SJSA1 (cell line): ENCODE data around the gene NIFK. TPM values are rescaled to one million over a fixed set of nuclear protein-coding genes. Genes with fewer than 3 reads are reported as not detected.
A peak's percentile ranks its signal among the peaks of the same experiment; 100 is the strongest.
"Not testable (repeated sequence)": the region's sequence is repeated elsewhere in the genome, so short reads cannot be mapped to it uniquely, and the experiment has no call there.

Experiments used
- DNase-seq, 2 experiments: peaks; one replicate each; pipeline ENCODE4 v3.0.0-alpha.2; 2015 to 2020; ENCODE audit warnings: low spot score in 2 of 2, low read depth in 1 of 2
- H3K27ac ChIP-seq: fragments of 250-450 bp; sonication (Bioruptor Pico); 2 replicates; pipeline ENCODE4 v1.5.1; 2020; ENCODE audit warnings: mild to moderate bottlenecking, moderate library complexity
- H3K27me3 ChIP-seq: fragments of 250-450 bp; sonication (Bioruptor Pico); replicated peaks from 2 replicates; pipeline ENCODE4 v1.5.1; 2020; ENCODE audit warnings: mild to moderate bottlenecking, moderate library complexity
- H3K36me3 ChIP-seq: fragments of 250-450 bp; sonication (Bioruptor Pico); 2 replicates; pipeline ENCODE4 v1.5.1; 2020; ENCODE audit warnings: mild to moderate bottlenecking
- H3K4me1 ChIP-seq: fragments of 250-450 bp; sonication (Bioruptor Pico); replicated peaks from 2 replicates; pipeline ENCODE4 v1.6.1; 2021; ENCODE audit warnings: mild to moderate bottlenecking
- H3K4me3 ChIP-seq: fragments of 250-450 bp; sonication (Bioruptor Pico); 2 replicates; pipeline ENCODE4 v1.5.1; 2020; ENCODE audit warnings: mild to moderate bottlenecking
- H3K9me3 ChIP-seq: fragments of 250-450 bp; sonication (Bioruptor Pico); replicated peaks from 2 replicates; pipeline ENCODE4 v1.5.1; 2020; ENCODE audit warnings: mild to moderate bottlenecking
- total RNA-seq: library from RNA; depleted of rRNA; stranded (reverse); fragments of >200 nt; shearing (Covaris generic); gene quantifications from 2 replicates; pipeline ENCODE4 v1.2.3, GENCODE V29; 2014

The NIFK gene
- total RNA-seq, 1 experiment from 2014 or later: 71.5 TPM

GRCh38 chr2:121697108-121697631, 39.5 kb downstream of the NIFK start:
- no peaks in the 10 kb centered on the region for H3K36me3 ChIP-seq
- H3K4me3 ChIP-seq: no peak overlapping the region
- no peak for DNase-seq
- H3K27ac ChIP-seq: no peak overlapping the region
- no peaks in the 10 kb centered on the region for H3K9me3 ChIP-seq
- H3K4me1 ChIP-seq: peaks cover 10% of the 10 kb centered on the region
- no peaks in the 10 kb centered on the region for H3K27me3 ChIP-seq

- no peaks in the 10 kb centered on the region for H3K9me3 ChIP-seq
- no peak for DNase-seq
- H3K27ac ChIP-seq: no peak overlapping the region
- H3K27me3 ChIP-seq: no peaks in the 10 kb centered on the region
- H3K4me1 ChIP-seq: peaks cover 10% of the 10 kb centered on the region
- H3K36me3 ChIP-seq: no peaks in the 10 kb centered on the region
- H3K4me3 ChIP-seq: no peak overlapping the region
Measured at GRCh38 chr2:121696410-121696930, 40.2 kb downstream of the NIFK start.

GRCh38 chr2:121695171-121695451, 41.6 kb downstream of the NIFK start:
- Histone ChIP-seq H3K9me3 (no peaks in the 10 kb centered on the region), H3K27ac (no peak overlapping the region), H3K4me3 (no peak overlapping the region), H3K36me3 (no peaks in the 10 kb centered on the region), H3K4me1 (peaks cover 10% of the 10 kb centered on the region), H3K27me3 (no peaks in the 10 kb centered on the region)
- DNase-seq: no peak

- DNase-seq: no peak
- Histone ChIP-seq H3K4me3 (no peak overlapping the region), H3K27ac (no peak overlapping the region), H3K9me3 (no peaks in the 10 kb centered on the region), H3K4me1 (peaks cover 5% of the 10 kb centered on the region), H3K36me3 (no peaks in the 10 kb centered on the region), H3K27me3 (no peaks in the 10 kb centered on the region)
Measured at GRCh38 chr2:121694398-121695170, 42.1 kb downstream of the NIFK start.

GRCh38 chr2:121690572-121690971, 46.1 kb downstream of the NIFK start:
- H3K4me3 ChIP-seq, H3K27ac ChIP-seq, H3K9me3 ChIP-seq, H3K4me1 ChIP-seq, H3K36me3 ChIP-seq, DNase-seq, H3K27me3 ChIP-seq: not testable (repeated sequence)

- Histone ChIP-seq H3K36me3 (no peaks in the 10 kb centered on the region), H3K27me3 (no peaks in the 10 kb centered on the region), H3K9me3 (no peaks in the 10 kb centered on the region), H3K4me3 (no peak overlapping the region), H3K4me1 (no peaks in the 10 kb centered on the region), H3K27ac (no peak overlapping the region)
- DNase-seq: no peak
Measured at GRCh38 chr2:121690095-121690494, 46.6 kb downstream of the NIFK start.

- Histone ChIP-seq H3K9me3 (no peaks in the 10 kb centered on the region), H3K36me3 (no peaks in the 10 kb centered on the region), H3K27ac (no peak overlapping the region), H3K4me1 (no peaks in the 10 kb centered on the region), H3K27me3 (no peaks in the 10 kb centered on the region), H3K4me3 (no peak overlapping the region)
- peak; percentile 48 to 55 for DNase-seq
Measured at GRCh38 chr2:121689356-121689755, 47.3 kb downstream of the NIFK start.

- Histone ChIP-seq H3K9me3 (no peaks in the 10 kb centered on the region; the same call in 1 of the 2 replicates), H3K4me1 (no peaks in the 10 kb centered on the region), H3K27me3 (no peaks in the 10 kb centered on the region), H3K36me3 (no peaks in the 10 kb centered on the region), H3K4me3 (no peak overlapping the region), H3K27ac (no peak overlapping the region)
- DNase-seq: no peak
Measured at GRCh38 chr2:121688820-121689219, 47.9 kb downstream of the NIFK start.

- H3K9me3 ChIP-seq: peaks cover 10% of the 10 kb centered on the region
- DNase-seq: no peak
- H3K4me3 ChIP-seq: no peak overlapping the region
- no peaks in the 10 kb centered on the region for H3K4me1 ChIP-seq
- H3K36me3 ChIP-seq: no peaks in the 10 kb centered on the region
- no peak overlapping the region for H3K27ac ChIP-seq
- H3K27me3 ChIP-seq: no peaks in the 10 kb centered on the region
Measured at GRCh38 chr2:121686902-121687301, 49.8 kb downstream of the NIFK start.

- Histone ChIP-seq H3K27me3 (no peaks in the 10 kb centered on the region), H3K27ac (no peak overlapping the region), H3K9me3 (peaks cover 10% of the 10 kb centered on the region), H3K4me1 (no peaks in the 10 kb centered on the region), H3K4me3 (no peak overlapping the region), H3K36me3 (no peaks in the 10 kb centered on the region)
- DNase-seq: no peak
Measured at GRCh38 chr2:121686218-121686617, 50.5 kb downstream of the NIFK start.

- Histone ChIP-seq H3K27me3 (no peaks in the 10 kb centered on the region), H3K4me3 (no peak overlapping the region), H3K4me1 (no peaks in the 10 kb centered on the region), H3K27ac (no peak overlapping the region), H3K9me3 (peaks cover 10% of the 10 kb centered on the region), H3K36me3 (no peaks in the 10 kb centered on the region)
- no peak for DNase-seq
Measured at GRCh38 chr2:121682396-121683298, 54.0 kb downstream of the NIFK start.

- H3K9me3 ChIP-seq: peaks cover 15% of the 10 kb centered on the region
- H3K4me3 ChIP-seq: no peak overlapping the region
- no peaks in the 10 kb centered on the region for H3K4me1 ChIP-seq
- H3K27ac ChIP-seq: no peak overlapping the region
- DNase-seq: no peak
- H3K36me3 ChIP-seq: no peaks in the 10 kb centered on the region
- no peaks in the 10 kb centered on the region for H3K27me3 ChIP-seq
Measured at GRCh38 chr2:121677855-121678254, 58.8 kb downstream of the NIFK start.
